HG03460 (cell line): ENCODE data around the gene CHORDC1.
"Not testable (repeated sequence)": the region's sequence is repeated elsewhere in the genome, so short reads cannot be mapped to it uniquely, and the experiment has no call there.

Experiments used
- ATAC-seq: cut with Tn5 transposase; IDR thresholded peaks from one replicate; pipeline ENCODE4 v1.9.1; 2021; ENCODE audit not compliant: unreplicated experiment

Gene CHORDC1

DNA sequence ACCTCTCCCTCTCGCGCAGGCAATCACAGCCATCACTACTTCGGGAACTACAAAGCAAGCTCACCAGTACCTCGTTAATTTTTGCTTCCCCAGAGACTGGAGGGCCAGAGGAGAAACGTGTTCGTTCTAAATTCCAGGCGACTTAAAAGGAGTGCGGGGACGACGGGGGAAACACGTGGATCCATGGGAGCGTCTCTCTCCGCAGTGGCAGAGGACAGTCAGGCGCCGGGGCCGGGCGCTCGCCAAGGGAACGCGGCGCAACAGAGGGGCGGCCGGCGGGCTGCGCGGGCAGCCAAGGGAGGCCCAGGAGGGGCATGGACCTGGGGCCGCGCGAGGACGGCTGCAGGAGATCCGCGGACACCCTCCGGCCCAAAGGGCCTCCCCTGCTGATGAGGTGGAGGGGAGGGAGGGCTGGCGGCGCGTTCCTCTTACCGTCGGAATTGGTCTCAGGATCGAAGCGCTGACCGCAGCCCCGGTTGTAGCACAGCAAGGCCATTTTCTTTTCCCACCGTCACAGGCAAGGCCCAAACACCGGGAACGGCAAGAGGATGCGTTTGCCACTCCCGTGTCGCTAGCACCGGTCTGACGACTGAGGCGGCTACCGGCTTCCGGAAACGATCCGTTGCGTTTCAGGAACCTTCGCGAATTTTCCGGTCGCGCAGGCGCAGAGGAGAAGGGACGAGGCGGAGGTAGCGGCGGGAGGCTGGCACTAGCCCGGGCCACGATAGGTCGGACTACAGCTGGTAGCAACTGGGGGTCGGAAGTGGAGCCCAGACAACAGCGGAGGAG lies at the start of gene CHORDC1:
Gene CHORDC1, minus strand, starts transcription at position 591 of the 789 bp plus-strand sequence. Its CDS starts 95 bp downstream, at position 496.
- peak; percentile 92 for ATAC-seq

- no peak for ATAC-seq
Observed at GRCh38 chr11:90257158-90257525, 34.3 kb upstream of the CHORDC1 start.

DNA sequence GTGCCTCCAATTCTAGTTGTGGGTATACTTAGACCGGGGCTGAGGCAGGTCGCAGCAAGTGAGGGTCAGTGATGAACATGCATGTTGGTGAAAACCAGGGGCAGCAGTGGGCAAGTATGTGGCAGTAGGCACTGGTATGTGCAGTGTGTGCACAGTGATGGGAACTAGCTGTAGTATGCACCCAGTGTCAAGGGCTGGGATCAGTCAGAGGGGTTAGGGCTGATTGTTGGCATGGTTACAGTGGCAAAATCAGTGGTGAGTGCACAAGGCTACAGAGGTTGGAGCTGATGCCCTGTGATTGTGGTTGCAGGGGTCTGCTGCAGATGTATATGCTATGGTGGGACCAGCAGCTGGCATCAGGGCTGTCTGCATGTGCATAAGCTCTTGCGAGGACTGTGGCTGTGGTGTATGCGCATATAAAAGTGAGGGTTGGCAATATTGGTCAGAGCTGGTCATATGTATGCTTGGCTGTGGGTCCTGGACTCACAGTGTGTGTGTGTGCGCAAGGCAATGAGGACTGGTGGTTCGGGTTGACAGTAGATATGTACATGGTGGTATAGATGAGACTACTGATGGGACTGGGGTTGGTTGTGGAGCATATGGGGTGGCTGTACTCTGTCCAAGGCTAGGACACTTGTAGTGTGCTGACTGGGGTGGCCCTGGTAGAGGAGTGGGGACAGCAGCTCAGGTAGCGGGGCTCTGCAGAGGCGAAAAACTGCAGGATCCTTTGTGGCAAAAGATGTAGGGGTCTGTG lies 33.7 kb upstream of the CHORDC1 start:
- no peak for ATAC-seq

- ATAC-seq: no peak
Observed at GRCh38 chr11:90254065-90254464, 31.2 kb upstream of the CHORDC1 start.

- no peak for ATAC-seq
Observed at GRCh38 chr11:90252053-90252452, 29.2 kb upstream of the CHORDC1 start.

DNA sequence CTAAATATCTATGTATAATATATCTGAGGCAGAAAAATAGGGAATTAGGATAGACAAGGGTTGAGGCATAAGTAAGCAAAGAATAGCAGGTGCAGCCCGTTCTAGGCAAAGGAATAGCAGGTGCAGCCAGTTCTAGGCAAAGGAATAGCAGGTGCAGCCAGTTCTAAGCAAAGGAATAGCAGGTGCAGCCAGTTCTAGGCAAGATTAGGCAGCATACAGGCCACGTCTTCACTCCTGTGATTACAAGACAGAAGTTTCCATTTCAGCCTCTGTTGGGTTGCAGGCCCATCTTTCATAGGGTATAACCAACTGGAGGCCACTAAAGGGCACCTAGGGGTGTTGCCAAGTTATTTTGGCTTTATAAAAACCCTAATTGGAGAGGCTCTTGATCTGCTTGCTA lies 28.8 kb upstream of the CHORDC1 start:
- ATAC-seq: no peak

DNA sequence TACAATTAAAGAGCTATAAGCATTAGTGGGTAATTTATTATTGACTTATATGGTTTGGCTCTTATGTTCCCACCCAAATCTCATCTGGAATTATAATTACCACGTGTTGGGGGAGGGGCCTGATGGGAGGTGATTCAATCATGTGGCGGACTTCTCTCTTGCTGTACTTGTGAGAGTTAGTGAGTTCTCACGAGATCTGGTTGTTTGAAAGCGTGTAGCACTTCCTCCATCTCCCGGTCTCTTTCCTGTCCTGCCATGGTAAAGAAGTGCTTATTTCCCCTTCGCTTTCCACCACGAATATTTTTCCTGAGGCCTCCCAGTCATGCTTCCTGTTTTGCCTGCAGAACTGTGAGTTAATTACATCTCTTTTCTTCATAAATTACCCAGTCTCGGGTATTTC lies 28.1 kb upstream of the CHORDC1 start:
- ATAC-seq: peak; percentile 71

GRCh38 chr11:90246468-90246867 lies 23.6 kb upstream of the CHORDC1 start:
- no peak for ATAC-seq

- no peak for ATAC-seq
Observed at GRCh38 chr11:90243534-90243933, 20.7 kb upstream of the CHORDC1 start.

GRCh38 chr11:90242894-90243416 lies 20.1 kb upstream of the CHORDC1 start:
- no peak for ATAC-seq

GRCh38 chr11:90241414-90241813 lies 18.6 kb upstream of the CHORDC1 start:
- no peak for ATAC-seq

DNA sequence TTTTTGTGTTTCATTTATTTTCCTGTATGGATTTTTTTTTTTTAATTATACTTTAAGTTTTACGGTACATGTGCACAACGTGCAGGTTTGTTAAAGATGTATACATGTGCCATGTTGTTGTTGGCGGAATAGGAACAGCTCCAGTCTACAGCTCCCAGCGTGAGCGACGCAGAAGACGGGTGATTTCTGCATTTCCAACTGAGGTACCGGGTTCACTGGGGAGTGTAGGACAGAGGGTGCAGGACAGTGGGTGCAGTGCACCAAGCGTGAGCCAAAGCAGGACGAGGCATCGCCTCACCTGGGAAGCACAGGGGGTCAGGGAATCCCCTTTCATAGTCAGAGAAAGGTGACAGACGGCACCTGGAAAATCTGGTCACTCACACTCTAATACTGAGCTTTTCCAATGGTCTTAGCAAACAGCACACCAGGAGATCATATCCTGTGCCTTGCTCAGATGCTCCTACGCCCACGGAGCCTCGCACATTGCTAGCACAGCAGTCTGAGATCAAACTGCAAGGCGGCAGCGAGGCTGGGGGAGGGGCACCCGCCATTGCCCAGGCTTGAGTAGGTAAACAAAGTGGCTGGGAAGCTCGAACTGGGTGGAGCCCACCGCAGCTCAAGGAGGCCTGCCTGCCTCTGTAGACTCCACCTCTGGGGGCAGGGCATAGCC lies 17.3 kb upstream of the CHORDC1 start:
- ATAC-seq: not testable (repeated sequence)

GRCh38 chr11:90237004-90237403 lies 14.2 kb upstream of the CHORDC1 start:
- no peak for ATAC-seq

- ATAC-seq: no peak
Observed at GRCh38 chr11:90235526-90235925, 12.7 kb upstream of the CHORDC1 start.

DNA sequence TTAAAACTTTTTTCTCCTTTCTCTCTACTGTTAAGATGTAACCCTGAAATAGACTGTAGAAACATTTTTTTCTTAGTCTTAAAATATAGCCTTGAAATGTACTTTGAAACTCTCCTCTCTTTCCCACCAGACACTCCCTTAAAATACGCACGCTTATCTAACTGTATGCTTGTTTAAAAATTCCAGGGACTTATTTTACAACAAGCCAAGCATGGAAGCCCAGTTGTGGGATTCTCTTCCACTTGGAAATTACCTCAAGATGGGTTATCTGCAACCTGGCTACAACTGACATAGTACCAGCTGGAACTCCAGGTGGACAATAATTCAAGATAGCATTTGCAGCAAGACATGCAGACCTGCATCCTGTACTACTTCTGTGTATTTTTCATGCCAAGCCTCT lies 12.1 kb upstream of the CHORDC1 start:
- ATAC-seq: no peak

GRCh38 chr11:90229791-90230190 lies 6.9 kb upstream of the CHORDC1 start:
- ATAC-seq: no peak

DNA sequence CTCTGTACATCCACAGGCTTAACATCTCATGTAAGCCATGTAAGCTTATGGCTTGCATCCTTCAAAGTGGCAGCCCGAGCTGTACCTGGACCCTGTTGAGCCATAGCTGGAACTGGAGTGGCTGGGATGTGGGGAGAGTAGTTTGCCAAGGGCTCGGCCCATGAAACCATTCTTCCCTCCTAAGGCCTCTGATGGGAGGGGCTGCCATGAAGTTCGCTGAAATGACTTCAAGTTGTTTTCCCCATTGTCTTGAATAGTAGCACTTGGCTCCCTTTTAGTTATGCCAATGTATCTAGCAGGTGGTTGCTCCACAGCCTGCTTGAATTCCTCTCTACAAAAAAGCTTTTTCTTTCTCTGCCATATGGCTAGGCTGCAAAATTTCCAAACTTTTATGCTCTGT lies 5.2 kb upstream of the CHORDC1 start:
- no peak for ATAC-seq

DNA sequence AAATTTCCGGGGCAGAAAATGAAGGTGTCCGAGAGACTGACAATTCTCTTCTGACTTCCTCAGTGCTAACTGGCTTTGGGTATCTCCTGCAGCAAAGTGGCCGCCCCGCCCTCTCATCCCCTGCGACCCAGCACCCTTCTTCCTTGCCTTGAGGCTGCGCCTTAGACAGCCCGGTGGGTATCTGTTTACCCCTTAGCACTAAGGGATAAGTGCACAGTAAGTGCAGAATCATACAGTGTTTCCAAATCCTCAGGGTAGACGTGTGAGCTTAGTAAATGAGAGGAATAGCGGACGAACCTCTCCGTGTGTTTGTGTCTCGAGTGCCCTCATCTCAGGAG lies 368 bp upstream of the CHORDC1 start:
- peak; percentile 46 for ATAC-seq

DNA sequence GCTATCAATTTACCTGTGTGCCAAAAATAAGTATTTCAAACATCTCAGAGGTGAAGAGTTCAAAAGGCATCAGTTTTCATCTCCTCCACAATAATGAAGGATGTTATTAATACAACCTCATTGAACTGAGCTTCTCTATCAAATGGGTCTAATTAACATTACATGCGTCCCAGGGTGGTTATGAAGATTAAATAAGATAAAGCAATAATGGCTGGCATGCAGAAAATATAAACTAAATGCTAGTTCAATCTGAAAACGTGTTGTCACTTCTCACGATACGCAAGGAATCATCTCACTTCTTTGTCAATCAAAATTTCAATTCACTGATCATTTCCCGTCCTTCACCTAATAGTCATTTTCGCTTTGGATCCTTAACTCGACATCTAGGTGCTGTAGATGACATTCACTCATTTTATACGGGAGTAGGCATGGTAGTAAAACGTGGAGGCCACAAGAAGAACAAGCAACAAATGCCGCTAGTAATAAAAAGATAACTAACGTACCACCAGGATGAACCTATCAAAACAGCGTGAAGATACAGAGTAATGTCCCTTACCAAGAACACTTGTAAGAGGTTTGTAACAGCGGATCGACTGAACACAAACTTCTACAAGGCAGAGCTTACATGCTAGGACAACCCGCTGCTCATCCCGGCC lies 918 bp downstream of the CHORDC1 start:
- no peak for ATAC-seq

- no peak for ATAC-seq
Observed at GRCh38 chr11:90220391-90220790, 2.5 kb downstream of the CHORDC1 start.

- no peak for ATAC-seq
Observed at GRCh38 chr11:90219438-90219837, 3.4 kb downstream of the CHORDC1 start.
